ENCODE measurements around the gene GPR153.

GPR153 gene

GRCh38 chr1:6280761-6281451, 20.0 kb upstream of the GPR153 start:
- DNase-seq (ENCODE audit: low read depth): no peak
- TF ChIP-seq CTCF (IDR thresholded peaks at IDR 0.05; ENCODE audit: low read depth, low read length, missing control alignments): peak; percentile 39
- in situ Hi-C loops (cut with HindIII; ENCODE audit: low sequenced_read_pairs): no loop called here
- no peak overlapping the region for H3K4me3 ChIP-seq (ENCODE audit: low read depth, low read length)

- in situ Hi-C loops (cut with HindIII; ENCODE audit: low sequenced_read_pairs): no loop called here
- H3K4me3 ChIP-seq (ENCODE audit: low read depth, low read length): no peak overlapping the region
- TF ChIP-seq CTCF (IDR thresholded peaks at IDR 0.05; ENCODE audit: low read depth, low read length, missing control alignments): no peak
- no peak for DNase-seq (ENCODE audit: low read depth)
These were observed 18.9 kb upstream of the GPR153 start for GRCh38 chr1:6279613-6280383.

GRCh38 chr1:6279066-6279465, 18.2 kb upstream of the GPR153 start:
- no peak for TF ChIP-seq CTCF (IDR thresholded peaks at IDR 0.05; ENCODE audit: low read depth, low read length, missing control alignments)
- in situ Hi-C loops (cut with HindIII; ENCODE audit: low sequenced_read_pairs): no loop called here
- no peak for DNase-seq (ENCODE audit: low read depth)
- H3K4me3 ChIP-seq (ENCODE audit: low read depth, low read length): no peak overlapping the region

- H3K4me3 ChIP-seq (ENCODE audit: low read depth, low read length): no peak overlapping the region
- in situ Hi-C loops (cut with HindIII; ENCODE audit: low sequenced_read_pairs): no loop called here
- no peak for TF ChIP-seq CTCF (IDR thresholded peaks at IDR 0.05; ENCODE audit: low read depth, low read length, missing control alignments)
These were observed 17.4 kb upstream of the GPR153 start for GRCh38 chr1:6278263-6278662.

GRCh38 chr1:6276811-6277555, 16.1 kb upstream of the GPR153 start:
- TF ChIP-seq CTCF (IDR thresholded peaks at IDR 0.05; ENCODE audit: low read depth, low read length, missing control alignments): no peak
- no peak overlapping the region for H3K4me3 ChIP-seq (ENCODE audit: low read depth, low read length)
- DNase-seq (ENCODE audit: low read depth): no peak

More at GRCh38 chr1:6278263-6278662, 17.4 kb upstream of the GPR153 start:
- DNase-seq (ENCODE audit: low read depth): no peak

More at GRCh38 chr1:6276811-6277555, 16.1 kb upstream of the GPR153 start:
- in situ Hi-C loops (cut with HindIII; ENCODE audit: low sequenced_read_pairs): no loop called here
